ENCODE data around the gene MFNG.

MFNG gene

DNA sequence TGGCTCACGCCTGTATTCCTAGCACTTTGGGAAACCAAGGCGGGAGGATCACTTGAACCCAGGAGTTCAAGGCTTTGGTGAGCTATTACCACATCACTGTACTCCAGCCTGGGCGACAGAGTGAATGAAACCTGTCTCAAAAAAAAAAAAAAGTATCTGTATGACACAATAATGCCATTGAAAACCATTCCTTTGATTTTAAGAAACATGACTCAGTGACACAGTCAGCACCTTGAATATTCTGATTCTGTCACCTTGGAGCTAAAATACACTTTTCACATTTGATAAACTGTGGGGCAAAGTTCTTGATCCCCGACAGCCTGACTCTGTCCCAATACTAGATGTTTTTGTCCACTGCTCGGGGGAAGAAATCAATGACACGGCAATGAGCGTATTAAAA lies 42.2 kb downstream of the MFNG start:
- DNase-seq = no peak

DNA sequence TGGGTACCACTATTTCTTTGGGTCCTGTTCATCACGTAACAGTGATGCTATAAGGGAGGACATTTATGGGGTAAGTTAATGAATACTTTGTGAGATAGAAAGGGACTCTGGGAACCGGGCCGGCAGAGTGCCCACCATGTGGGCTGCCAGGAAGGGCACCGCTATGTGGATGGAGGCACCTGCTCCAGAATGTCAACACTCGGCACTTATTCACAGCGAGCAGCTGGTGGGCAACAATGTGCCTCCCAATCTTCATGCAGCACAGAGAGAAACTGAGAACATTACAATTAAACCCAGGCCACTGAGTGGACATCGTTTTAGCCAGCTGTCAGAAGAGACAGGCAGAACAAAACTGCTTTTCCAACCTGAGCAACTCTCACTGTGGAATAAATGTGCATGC lies 43.1 kb downstream of the MFNG start:
- no peak for DNase-seq

DNA sequence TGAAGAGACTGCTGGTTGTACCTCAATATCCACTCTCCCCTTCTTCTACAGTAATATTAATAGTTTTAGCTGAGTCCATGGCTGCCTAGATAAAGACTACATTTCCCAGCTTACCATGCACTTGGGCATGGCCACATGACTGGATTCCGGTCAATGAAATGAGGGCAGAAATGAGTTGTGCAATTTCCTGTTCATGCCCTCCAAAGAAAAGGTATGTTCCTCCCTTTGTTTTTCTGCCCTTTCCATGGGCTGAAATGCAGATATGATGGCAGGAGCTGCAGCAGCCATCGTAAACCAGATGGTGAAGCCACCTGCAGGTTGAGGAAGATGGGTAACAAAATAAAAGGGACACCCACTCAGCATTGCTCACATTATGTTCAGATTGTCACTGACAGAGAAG lies 43.6 kb downstream of the MFNG start:
- no peak for DNase-seq

DNA sequence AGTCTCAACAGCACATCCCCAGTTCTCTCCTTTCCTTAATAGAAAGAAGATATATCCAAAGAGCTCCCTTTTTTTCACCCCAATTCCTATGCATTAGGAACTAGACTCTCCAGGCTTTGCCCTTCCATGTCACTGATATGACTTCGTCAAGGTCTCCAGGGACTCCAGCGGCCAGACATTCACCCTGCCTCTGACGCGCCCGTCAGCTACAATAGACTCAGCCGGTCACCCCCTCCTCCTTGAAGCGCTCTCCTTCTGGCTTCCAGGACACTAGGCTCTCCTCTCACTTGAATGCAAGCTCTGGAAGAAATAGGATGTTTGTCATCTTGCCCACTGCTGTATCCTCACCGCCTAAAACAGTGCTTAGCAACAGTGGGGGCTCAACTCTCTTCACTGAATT lies 44.0 kb downstream of the MFNG start:
- no peak for DNase-seq

DNA sequence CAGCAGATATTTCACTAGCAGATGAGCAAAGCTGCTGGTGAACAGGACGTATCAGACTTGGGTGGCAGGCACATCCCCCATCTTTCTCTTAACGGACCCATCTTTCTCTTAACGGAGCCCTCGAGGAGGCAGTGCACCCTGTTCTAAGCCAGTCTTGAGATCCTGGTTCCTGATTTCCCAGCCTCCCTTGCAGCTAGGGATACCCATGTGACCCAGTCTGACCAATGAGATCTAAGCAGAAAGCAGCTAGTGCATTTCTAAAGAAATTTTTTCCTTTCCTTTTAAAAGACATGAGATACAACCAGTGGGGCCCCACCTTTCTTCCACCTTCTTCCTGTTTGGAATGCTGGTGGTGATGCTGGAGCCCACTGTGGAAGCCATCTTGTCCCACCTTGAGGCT lies 45.3 kb downstream of the MFNG start:
- no peak for DNase-seq

DNA sequence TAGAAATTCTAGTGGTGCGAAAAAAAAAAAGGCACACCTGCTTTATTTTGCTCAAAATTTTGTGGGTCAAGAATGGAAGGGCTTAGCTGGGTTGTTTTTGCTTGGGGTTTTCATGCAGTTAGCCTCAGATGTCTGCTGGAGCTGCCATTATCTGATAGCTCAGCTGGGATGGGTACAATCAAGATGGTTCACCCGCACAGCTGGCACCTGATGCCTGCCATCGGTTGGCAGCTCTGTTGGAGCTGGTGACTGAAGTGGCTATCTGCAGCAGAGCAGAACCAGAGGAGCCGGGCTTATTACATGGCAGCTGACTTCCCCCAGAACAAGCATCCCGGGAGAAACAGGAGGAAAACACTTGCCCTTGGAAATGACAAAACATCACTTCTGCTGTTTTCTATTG lies 46.8 kb downstream of the MFNG start:
- no peak for DNase-seq

DNA sequence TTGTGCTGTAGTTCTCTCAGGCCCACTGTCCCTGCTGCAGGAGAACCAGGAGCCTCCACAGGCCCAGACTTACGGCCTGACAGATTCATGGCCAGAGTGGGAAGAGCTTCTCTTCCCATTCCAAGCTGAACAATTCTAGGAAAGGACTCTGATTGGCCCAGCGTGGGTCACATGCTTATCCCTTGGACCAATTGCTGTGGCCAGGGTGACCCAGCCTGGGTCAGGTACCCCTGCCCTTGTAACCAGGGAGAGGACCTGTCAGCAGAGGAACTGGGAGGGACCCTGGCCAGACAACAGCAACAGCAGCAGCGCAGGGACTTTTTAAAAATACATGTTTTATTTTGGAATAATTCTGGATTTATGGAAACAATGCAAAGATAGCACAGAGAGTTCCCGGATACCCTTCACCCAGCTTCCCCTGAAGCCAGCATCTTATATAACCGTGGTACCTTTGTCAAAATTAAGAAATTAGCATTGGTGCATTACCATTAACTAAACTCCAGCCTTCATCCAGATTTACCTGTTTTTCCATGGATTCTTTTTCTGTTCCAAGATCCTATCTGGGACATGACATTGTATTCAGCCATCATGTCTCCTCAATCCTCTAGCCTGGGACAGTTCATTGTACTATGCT lies 50.1 kb downstream of the MFNG start:
- no peak for DNase-seq

DNA sequence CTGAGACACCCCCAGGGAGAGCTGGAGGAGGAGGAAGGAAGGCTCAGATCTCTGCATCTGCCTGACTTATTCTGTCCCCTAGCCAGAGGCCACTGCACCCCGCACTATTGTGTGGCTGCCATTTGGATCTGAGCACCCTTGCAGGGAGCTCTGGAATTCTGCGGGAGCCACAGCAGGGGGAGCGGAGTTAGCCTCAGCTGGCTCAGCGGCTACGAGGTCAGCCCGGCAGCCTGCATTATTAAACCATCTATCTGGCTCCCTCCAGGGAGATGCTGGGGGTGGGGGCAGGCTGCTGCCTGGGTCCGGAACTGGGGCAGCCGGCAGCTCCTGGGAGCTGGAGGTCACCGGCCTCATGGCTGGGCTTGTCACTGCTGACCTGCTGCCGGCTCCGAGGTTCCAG lies 52.4 kb downstream of the MFNG start:
- DNase-seq = no peak

DNA sequence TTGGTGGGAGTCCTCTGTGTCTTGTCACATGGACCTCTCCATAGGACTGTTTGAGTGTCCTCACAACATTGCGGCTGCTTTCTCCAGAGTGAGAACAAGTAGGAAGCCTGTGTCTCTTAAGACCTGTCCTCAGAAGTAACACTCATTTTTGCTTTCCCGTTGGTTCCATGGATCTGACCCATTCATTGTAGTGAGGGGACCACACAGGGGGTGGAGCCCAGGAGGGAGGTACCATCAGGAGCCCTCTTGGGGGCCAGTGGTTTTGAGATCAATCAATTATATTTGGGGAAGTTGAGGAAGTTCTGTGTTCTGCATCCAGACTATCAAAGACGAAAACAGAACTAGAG lies 53.5 kb downstream of the MFNG start:
- DNase-seq = no peak

DNA sequence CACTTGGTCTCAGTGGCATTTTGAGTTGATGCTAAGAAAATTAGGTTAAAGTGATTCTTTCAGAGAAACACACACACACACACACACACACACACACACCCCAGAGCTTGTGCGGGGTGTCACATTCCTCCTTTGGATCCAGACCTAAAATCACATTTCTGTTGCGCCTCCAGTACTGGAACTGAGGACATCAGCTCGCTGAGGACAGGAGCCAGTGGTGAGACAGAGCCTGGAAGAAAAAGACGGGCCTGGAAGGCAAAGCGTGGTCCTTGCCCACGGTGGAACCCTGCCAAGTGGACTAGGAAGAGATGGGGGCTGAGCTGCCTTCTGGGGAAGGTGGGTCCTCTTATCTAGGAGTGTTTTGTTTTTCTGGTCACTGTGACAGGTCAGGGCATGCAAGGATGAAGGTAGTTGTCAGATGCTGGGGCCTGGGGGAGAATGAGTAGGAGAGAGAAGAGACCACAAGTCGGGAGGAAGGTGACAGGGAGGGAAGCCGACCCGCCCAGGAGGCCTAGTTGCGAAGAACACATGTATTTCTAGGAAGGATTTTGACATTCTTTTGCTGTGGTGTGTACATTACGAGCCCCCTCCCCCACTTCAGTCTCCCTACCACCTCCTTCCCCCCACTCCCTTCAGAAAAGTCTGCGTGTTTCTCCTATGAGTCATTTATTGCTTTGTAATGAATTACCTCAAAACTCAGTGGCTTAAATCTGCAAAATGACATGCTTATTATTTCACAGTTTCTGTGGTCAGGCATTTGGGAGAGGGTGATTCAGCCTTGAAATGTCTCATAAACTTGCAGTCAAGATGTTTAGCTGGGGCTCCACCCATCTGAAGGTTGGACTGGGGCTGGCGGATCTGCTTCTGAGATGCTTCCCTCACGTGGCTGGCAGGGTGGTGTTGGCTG lies 54.1 kb downstream of the MFNG start:
- DNase-seq = no peak

DNA sequence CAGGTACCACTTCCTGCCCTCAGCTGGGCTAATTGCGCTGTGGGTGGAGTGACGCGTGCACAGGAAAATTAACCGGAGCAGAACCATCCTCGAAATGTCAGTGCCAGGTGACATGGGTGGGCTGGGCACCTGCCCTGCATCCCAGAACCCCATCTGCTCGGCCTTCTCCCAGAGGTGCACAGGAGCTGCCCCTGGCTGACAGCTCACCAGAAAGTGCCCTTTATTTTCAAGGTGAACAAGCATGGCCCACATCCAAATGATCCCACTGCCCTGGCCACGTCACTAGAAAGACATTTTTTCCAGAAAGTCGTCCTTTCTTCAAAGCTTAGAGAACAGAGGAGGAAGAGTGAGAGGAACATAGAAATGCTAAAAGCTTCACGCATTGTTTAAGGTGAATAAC lies 54.8 kb downstream of the MFNG start:
- DNase-seq = no peak

DNA sequence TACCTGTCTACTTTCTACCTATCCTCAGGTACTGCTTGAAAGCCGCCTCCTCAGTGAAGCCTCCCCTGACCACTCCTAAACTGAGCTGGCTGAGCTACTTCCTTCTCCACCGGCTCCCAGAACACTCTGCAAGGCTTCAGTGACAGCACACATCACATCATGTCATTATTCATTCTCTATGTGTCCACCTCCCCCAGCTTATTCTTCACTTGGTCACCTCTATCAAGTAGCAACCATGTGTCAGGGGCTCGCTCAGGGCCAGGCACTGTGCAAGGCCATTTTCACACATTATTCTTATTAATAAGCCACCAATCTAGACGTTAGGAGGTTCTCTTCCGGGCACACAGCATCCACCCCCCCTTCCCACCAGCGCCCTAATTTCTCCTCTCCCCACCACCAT lies 55.2 kb downstream of the MFNG start:
- no peak for DNase-seq

DNA sequence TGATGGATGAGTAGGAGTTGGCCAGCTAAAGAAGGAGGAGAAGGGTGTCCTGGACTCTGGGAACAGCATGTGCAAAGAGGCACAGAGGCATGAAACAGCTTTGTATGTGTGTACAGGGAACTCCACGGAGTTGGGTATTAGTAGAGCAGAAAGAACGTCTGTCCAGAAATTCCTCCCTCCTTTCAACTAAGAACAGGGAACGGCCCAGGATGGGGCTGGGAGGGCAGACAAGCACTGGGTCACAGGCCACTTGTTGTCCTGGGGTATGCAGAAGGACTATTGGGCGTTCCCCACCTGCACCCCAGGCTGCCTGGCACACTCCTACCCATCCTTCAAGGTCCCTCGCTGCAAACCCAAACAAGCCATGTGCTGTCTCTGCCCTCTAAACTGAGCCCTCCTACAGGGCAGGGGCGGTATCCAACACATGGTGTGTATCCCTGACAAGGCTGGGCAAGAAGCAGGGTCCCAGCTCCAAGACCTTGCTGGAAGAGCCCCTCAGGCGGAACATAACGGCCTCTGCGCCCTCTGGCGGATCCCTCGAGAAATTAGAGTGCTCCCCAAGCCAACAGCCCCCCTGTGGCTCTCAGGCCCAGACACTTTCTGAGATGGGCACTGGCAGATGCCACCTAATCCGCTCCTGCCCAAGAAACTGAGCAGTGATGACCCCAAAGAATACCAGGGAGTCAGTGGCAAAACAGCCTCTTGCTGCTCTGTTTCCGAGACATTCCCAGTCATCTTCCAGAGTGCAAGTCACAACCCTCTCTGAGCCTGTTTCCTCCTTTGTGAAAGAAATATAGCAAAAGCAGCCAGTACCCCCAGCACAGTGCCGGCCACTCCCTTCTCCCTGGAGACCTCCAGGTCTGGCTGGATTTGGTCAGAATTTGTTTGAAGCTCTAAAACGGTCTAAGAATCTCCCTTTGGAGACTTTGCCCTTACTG lies 57.3 kb downstream of the MFNG start:
- no peak for DNase-seq

DNA sequence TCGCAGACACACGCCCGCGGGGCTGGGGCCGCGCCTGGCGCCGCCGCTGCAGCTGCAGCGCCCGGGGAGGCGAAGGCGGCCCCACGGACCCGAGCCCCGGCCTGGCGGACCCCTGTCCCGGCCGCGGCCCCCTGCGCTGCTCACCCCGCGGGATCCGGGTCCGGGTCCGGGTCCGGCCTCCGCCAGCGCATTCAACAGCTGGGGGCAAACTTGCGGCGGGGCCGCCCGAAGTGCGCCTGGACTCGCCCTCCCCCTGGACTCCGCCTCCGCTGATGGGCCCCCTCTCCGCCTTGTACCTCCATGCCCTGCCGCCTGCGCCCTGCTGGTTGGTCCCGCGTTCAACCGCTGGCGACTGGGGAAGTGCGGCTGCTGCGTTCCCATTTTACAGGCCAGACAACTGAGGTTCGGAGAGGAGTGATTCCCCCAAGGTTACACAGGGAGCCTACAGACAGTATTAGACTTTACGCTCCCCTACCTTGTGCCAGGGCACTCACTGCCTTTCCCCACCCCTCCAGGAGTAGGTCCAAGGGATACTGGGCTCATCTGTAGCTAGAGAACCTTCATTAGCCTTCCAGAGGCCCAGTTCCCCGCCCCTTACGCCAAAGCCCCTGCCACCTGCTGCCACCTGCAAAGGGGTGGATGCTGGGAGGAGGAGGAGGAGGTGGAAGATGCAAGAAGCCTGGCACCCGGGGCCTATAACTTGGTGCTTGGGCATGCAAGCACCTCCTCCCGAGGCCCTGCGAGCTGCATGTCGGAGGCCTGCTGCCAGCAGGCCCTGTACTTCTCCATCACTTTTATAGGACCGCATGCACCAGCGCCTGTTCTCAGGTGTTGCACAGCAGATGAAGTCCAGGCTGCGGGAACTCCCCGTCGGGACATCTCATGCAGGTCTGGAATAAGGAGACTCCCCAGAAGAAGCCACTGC lies 58.2 kb downstream of the MFNG start:
- no peak for DNase-seq

DNA sequence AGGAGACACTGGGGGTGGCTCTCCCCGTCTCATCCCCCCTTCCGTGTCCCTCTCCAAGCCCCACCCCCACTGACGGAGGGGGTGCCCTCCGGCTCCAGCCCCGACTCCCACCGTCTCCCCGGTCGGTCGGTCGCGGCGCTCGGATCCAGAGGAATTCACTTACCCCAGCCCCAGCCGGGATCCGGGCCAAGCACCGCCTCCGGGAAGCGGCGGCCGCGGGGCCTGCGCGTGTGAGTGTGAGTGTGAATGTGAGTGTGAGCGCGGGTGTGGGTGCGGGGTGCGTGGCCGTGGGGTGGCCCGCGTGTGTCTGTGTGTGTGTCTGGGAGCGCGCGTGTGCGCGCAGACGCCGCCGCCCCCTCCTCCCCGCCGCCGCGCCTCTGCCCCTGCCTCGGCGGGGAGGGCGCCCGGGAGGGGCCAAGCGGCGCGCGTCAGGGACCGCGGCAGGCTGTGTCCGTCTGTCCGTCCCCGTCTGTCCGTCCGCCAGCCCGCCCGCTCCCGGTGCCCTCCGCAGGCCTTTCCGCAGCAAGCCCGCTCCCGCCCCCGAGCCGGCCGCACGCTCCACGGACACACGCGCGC lies 59.0 kb downstream of the MFNG start, which contains the start of gene ELFN2:
ELFN2 (minus strand) TSS at position 345 of the 576 bp plus-strand sequence. CDS start 51,945 bp downstream, outside the sequence.
- DNase-seq = no peak

DNA sequence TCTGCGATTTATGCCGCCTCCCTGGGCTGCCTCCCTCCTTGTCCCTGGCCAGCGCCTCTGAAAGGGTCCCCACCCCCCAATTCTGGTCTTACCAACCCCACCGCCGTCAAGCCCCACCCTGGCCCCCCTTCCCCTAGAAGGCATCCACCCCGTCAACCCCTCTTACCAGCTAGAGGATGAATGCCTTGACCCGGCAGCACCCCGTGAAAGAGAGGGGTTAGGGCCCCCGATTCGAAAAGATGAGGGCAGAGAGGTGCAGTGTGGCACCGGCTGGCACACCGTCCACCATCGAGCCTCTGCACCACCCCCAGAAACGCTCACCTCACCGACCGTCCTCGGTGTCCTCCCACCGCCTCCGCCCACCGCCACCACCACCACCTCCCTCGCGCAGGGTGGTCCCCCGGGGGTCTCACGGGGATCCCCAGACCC lies 59.5 kb downstream of the MFNG start:
- DNase-seq = no peak

DNA sequence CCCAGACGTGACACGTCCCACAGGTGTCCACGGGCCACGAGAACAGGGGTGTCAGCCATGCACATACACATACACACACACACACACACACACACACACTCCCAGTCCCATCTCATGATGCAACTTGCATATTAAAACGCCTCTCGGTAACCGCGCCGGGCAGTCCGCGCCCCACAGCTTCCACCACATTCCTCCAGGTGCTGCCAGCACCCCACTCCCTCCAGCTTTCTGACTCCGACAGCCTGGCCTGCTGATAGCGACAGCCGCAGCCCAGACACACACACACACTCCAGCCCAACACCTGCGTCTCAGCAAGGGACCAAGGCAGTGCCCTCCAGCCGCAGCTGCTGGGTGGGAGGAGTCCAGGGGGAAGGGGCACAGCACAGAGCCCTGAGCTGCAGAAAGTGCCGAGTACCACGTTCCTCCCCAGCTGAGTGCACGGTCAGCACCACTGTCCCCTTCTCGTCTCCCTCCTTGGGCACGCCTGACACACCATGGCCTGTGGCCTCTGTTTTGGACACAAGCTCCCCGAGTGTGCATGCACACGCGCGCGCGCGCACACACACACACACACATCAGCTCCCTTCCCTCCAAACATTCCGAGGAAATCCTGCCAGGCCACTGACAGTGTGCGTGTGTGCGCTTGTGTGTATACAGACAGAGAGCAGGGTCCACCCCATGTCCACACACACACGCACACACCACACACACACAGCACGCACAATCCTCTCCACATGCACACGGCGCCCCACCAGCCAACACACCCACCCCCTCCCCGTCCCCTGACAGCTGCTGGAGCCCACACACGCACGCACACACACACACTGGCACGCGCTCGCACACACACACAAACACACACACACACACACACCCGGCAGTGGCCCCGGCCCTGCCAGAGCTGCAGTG lies 60.1 kb downstream of the MFNG start:
- DNase-seq = peak; percentile 59

DNA sequence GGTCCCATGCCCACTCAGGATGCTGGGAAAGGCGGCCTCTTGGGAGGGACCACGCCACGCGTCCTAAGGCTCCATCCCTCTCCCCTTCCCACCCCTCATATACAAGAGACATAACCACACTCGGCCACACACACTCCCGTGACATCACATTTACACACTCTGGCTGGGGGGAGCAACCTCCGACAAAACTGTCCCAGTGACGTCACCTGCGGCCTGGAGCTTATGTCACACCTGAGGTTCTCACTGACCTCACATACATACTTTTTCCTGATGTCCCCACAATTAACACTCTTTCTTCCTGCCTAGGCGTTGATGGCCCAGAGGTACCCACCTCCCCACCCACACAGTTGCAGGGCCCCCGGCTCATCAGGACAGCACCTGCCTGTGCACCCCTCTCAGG lies 60.8 kb downstream of the MFNG start:
- no peak for DNase-seq

DNA sequence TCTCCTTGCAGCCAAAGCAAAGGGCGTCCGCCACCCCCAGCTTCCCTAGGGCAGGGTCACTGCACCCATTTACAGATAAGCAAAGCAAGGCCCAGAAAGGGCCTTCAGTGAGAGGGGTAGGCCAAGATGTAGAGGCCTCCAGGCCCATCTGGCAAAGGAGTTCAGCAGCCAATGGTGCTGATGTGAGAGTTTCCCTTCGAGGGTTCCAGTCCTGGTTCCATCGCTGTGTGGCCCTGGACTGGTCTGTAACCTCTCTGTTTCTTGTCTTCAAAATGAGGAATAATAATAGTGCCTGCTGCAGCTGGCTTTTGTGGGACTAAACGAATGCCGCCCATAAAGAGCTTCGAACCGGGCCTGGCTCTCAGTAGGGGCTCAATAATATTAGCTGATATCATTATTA lies 62.9 kb downstream of the MFNG start:
- DNase-seq = no peak

DNA sequence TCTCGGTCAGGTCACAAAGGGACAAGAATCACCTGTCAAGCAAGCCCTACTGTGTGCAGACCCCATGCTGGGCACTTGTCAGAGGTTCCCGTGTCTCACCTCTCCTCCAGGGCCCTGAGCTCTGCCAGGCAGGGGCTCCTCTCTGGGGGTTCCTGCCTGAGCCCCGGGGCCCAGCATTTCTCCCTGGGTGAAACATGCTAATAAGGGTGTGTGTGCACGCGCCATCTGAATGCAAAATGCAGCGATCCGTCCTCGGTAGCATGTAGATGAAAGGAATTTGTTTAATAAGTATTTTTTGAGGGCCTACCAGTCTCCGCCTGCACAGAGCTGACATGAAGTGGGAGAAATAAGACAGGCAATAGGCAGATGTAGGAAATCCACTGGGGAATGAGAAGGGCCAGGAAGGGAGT lies 64.7 kb downstream of the MFNG start:
- no peak for DNase-seq

All from NCI-H146 (cell line).